Uterus (tissue), 2 donors: ENCODE results near the gene SNAPC3.

Experiments
- CTCF ChIP-seq, 4 experiments: fragments of 200-600 bp in 2 of 4; fragments of 450-650 bp in 2 of 4; sonication (generic) in 2 of 4; IDR thresholded peaks; one replicate each; pipeline ENCODE4 v1.5.1; 2016 to 2019; ENCODE audit warnings: antibody characterized with exemption in 4 of 4, mild to moderate bottlenecking in 2 of 4, moderate library complexity in 1 of 4
- POLR2A ChIP-seq, 2 donors: fragments of 450-650 bp; IDR thresholded peaks; one replicate each; pipeline ENCODE4 v1.6.1; 2016; ENCODE audit warnings: antibody characterized with exemption in 2 of 2, mild to moderate bottlenecking in 1 of 2, moderate library complexity in 1 of 2

DNA sequence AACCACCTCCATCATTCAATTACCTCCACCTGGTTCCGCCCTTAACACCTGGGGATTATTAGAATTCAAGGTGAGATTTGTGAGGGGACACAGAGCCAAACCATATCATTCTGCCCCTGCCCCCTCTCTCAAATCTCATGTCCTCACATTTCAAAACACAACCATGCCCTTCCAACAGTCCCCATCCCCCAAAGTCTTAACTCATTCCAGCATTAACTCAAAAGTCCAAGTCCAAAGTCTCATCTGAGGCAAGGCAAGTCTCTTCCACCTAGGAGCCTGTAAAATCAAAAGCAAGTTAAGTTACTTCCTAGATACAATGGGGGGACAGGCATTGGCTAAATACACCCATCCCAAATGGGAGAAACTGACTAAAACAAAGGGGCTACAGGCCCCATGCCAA is 69.3 kb downstream of the SNAPC3 start:
- TF ChIP-seq CTCF (IDR thresholded peaks at IDR 0.05) (no peak), POLR2A (IDR thresholded peaks at IDR 0.05) (no peak)
